Measurements from ENCODE around the gene AGMO. TPM values are rescaled to one million over a fixed set of nuclear protein-coding genes. Genes with fewer than 3 reads are reported as not detected.

Gene AGMO
- total and polyA plus RNA-seq, 2 donors (not counting 1 experiment from before 2014, with no cell fraction given), result 0.06 TPM; not detected in 1

- Histone ChIP-seq H3K9me3 (ENCODE audit: control insufficient read depth, insufficient read depth, low read depth, low read length) (no peaks in the 10 kb centered on the region), H3K27ac (ENCODE audit: insufficient read depth, low read length) (no peak overlapping the region), H4K20me1 (ENCODE audit: control insufficient read depth, extremely low read depth, insufficient read depth, low read length) (no peaks in the 10 kb centered on the region), H3K79me2 (ENCODE audit: control insufficient read depth, insufficient read depth, low read length) (no peaks in the 10 kb centered on the region), H3K9ac (ENCODE audit: insufficient read depth, low read length) (no peak overlapping the region), H3K4me1 (ENCODE audit: control insufficient read depth, extremely low read depth, insufficient read depth, low read length) (no peaks in the 10 kb centered on the region), H3K36me3 (ENCODE audit: control insufficient read depth, insufficient read depth, low read length) (no peaks in the 10 kb centered on the region), H3K4me2 (ENCODE audit: extremely low read depth, insufficient read depth, low read length) (no peak overlapping the region), H3K4me3 (replicated peaks in 1 of 4; ENCODE audit: control extremely low read depth in 1 of 4, insufficient read depth in 1 of 4, low read depth in 3 of 4, low read length in 4 of 4) (no peak overlapping the region), H3K27me3 (ENCODE audit: control insufficient read depth, insufficient read depth, low read length) (no peaks in the 10 kb centered on the region), H2AFZ (ENCODE audit: low read length) (no peak overlapping the region)
- no peak for TF ChIP-seq EZH2 (IDR thresholded peaks at IDR 0.05; ENCODE audit: low read length, missing control alignments)
- no peak for TF ChIP-seq CTCF (conservative IDR thresholded peaks at IDR 0.05 in 1 of 2, IDR thresholded peaks at IDR 0.05 in 1 of 2; ENCODE audit: low read depth in 1 of 2, low read length in 2 of 2)
- DNase-seq (ENCODE audit: low read depth in 2 of 2), result no peak
Observed at GRCh38 chr7:15397159-15397550, 164.7 kb downstream of the AGMO start.

GRCh38 chr7:15396210-15397158 lies 165.3 kb downstream of the AGMO start:
- H3K4me1 ChIP-seq (ENCODE audit: control insufficient read depth, extremely low read depth, insufficient read depth, low read length), result no peaks in the 10 kb centered on the region
- H3K9me3 ChIP-seq (ENCODE audit: control insufficient read depth, insufficient read depth, low read depth, low read length), result no peaks in the 10 kb centered on the region
- no peak overlapping the region for H3K4me2 ChIP-seq (ENCODE audit: extremely low read depth, insufficient read depth, low read length)
- no peaks in the 10 kb centered on the region for H3K36me3 ChIP-seq (ENCODE audit: control insufficient read depth, insufficient read depth, low read length)
- H3K79me2 ChIP-seq (ENCODE audit: control insufficient read depth, insufficient read depth, low read length), result no peaks in the 10 kb centered on the region
- H3K27ac ChIP-seq (ENCODE audit: insufficient read depth, low read length), result no peak overlapping the region
- H2AFZ ChIP-seq (ENCODE audit: low read length), result no peak overlapping the region
- TF ChIP-seq CTCF (conservative IDR thresholded peaks at IDR 0.05 in 1 of 2, IDR thresholded peaks at IDR 0.05 in 1 of 2; ENCODE audit: low read depth in 1 of 2, low read length in 2 of 2) (no peak), EZH2 (IDR thresholded peaks at IDR 0.05; ENCODE audit: low read length, missing control alignments) (no peak)
- H3K9ac ChIP-seq (ENCODE audit: insufficient read depth, low read length), result no peak overlapping the region
- no peaks in the 10 kb centered on the region for H3K27me3 ChIP-seq (ENCODE audit: control insufficient read depth, insufficient read depth, low read length)
- H4K20me1 ChIP-seq (ENCODE audit: control insufficient read depth, extremely low read depth, insufficient read depth, low read length), result no peaks in the 10 kb centered on the region
- no peak overlapping the region for H3K4me3 ChIP-seq (replicated peaks in 1 of 4; ENCODE audit: control extremely low read depth in 1 of 4, insufficient read depth in 1 of 4, low read depth in 3 of 4, low read length in 4 of 4)
- no peak for DNase-seq (ENCODE audit: low read depth in 2 of 2)

- Histone ChIP-seq H3K9ac (ENCODE audit: insufficient read depth, low read length) (no peak overlapping the region), H2AFZ (ENCODE audit: low read length) (no peak overlapping the region)
- peak in 1 of 2 donors; percentile 16 for TF ChIP-seq CTCF (conservative IDR thresholded peaks at IDR 0.05 in 1 of 2, IDR thresholded peaks at IDR 0.05 in 1 of 2; ENCODE audit: low read depth in 1 of 2, low read length in 2 of 2)
- TF ChIP-seq EZH2 (IDR thresholded peaks at IDR 0.05; ENCODE audit: low read length, missing control alignments), result no peak
Observed at GRCh38 chr7:15389073-15389472, 172.7 kb downstream of the AGMO start.

More at GRCh38 chr7:15389073-15389472, 172.7 kb downstream of the AGMO start:
- no peaks in the 10 kb centered on the region for H4K20me1 ChIP-seq (ENCODE audit: control insufficient read depth, extremely low read depth, insufficient read depth, low read length)
- DNase-seq (ENCODE audit: low read depth in 2 of 2), result no peak
- no peak overlapping the region for H3K27ac ChIP-seq (ENCODE audit: insufficient read depth, low read length)
- no peaks in the 10 kb centered on the region for H3K9me3 ChIP-seq (ENCODE audit: control insufficient read depth, insufficient read depth, low read depth, low read length)
- H3K4me1 ChIP-seq (ENCODE audit: control insufficient read depth, extremely low read depth, insufficient read depth, low read length), result no peaks in the 10 kb centered on the region
- no peaks in the 10 kb centered on the region for H3K79me2 ChIP-seq (ENCODE audit: control insufficient read depth, insufficient read depth, low read length)
- H3K4me3 ChIP-seq (replicated peaks in 1 of 4; ENCODE audit: control extremely low read depth in 1 of 4, insufficient read depth in 1 of 4, low read depth in 3 of 4, low read length in 4 of 4), result no peak overlapping the region
- no peaks in the 10 kb centered on the region for H3K36me3 ChIP-seq (ENCODE audit: control insufficient read depth, insufficient read depth, low read length)
- H3K4me2 ChIP-seq (ENCODE audit: extremely low read depth, insufficient read depth, low read length), result no peak overlapping the region
- H3K27me3 ChIP-seq (ENCODE audit: control insufficient read depth, insufficient read depth, low read length), result no peaks in the 10 kb centered on the region
